GM20000 (cell line): ENCODE results near the gene GJB1.

Experiments
- DNase-seq: peaks from one replicate; pipeline ENCODE4 v3.0.0; 2012; ENCODE audit warnings: low spot score
- TF ChIP-seq, protein P1 (sequence below): IDR thresholded peaks from 2 replicates; pipeline ENCODE4 v1.5.1; 2012; ENCODE audit warnings: mild to moderate bottlenecking, control low read depth; ENCODE audit errors: extremely low read depth, missing control alignments

The GJB1 gene

DNA sequence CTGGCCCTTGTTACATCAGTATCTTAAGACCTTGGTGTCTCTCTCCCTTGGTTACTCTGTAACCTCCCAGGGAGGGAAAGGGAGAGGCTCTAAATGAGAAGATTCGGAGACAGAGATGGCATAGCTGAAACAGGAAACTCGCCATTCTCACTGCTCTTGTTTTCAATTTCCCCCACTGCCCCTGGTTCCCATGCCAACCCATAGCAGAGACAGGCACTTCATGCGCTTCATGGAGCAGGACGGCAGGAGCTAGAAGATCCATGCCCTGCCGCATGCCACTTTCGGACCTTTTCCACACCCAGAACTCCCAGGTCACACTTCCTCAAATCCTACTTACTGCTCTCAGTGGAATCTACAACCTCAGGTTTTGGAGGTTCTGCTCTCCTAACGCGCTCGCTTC is 27.8 kb downstream of the GJB1 start:
- TF ChIP-seq, protein P1, sequence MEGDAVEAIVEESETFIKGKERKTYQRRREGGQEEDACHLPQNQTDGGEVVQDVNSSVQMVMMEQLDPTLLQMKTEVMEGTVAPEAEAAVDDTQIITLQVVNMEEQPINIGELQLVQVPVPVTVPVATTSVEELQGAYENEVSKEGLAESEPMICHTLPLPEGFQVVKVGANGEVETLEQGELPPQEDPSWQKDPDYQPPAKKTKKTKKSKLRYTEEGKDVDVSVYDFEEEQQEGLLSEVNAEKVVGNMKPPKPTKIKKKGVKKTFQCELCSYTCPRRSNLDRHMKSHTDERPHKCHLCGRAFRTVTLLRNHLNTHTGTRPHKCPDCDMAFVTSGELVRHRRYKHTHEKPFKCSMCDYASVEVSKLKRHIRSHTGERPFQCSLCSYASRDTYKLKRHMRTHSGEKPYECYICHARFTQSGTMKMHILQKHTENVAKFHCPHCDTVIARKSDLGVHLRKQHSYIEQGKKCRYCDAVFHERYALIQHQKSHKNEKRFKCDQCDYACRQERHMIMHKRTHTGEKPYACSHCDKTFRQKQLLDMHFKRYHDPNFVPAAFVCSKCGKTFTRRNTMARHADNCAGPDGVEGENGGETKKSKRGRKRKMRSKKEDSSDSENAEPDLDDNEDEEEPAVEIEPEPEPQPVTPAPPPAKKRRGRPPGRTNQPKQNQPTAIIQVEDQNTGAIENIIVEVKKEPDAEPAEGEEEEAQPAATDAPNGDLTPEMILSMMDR: no peak
- DNase-seq: no peak

DNA sequence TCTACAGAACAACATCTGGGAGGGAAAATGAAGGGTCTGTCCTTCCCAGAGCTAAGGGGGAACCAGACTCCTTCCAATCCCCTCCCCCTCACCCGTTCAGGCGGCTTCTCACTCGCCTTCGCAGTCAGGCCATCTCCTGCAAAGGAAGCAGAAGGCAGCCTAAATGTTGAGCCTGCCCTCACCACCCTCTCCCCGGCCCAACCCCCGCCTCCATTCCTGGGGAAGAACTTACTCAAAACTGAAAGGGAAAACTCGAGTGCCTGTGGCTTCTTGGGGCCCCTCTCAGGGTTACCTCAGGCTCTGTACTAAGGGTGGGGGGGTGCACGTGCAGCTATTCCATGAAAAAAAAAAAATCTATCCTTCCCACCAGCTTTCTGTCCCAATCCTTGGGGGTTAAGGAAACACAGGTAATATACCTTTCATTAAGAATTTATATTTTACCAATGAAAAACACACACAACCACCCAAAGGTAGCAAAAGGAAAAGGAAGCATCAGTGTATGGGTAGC is 28.5 kb downstream of the GJB1 start:
- no peak for DNase-seq
- TF ChIP-seq, protein P1: no peak

DNA sequence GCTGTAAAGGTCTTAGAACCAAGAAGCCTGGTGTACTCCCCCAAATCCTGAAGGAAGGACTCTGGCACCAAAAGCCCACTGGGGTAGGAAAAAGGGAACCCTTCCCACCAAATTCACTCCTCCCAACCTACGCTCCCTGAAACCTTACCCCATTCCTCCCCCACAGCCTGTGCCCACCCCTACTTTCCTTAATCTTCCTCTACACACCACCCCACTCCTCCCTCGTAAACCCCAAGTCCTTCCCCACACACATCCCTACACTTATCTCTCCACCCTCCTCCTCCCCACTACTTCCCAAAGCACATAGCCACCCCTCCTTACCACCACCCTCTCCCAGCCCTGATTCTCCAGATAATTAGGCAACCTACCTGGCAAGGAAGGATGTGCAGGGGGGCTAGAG is 29.2 kb downstream of the GJB1 start:
- TF ChIP-seq, protein P1: no peak
- DNase-seq: no peak

DNA sequence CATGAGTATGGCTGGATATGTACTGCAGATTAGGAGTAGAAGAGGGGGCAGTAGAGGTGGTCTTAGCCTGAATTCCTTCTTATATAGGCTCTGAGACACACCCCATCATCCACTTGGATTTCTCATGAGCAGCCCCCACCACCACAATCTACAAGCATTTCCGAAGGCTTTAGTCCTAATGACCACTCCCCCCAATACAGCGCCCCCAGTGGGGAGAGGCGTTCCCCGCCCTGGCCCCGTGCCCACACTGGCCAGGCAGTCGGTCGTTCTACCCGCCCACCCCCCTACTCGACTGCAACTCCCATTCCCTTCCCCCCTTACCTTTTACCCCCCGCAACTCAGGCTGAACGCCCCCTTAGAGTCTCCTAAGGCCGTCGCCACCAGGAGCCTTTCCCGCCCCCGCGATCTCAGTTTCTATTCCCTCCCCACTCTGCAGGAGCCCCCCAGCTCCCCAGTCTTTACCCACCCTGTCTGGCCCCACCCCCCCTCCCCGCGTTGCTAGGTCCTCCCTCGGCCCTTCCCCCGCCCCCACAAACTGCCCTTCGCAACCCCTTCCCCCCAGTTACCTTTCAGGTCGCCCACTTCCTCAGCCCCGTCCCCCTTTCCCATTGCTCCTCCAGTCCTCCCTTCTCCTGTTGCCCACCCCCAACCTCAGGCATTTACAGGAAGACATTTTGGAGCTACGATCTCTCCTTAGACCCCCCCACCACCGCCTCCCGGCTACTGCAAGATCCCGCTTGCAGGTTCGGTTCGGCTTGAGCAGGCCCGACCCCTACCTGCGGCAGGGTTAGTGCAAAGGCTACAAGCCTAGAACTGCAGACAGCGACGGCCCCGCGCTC is 30.4 kb downstream of the GJB1 start:
- DNase-seq: peak; percentile 46

DNA sequence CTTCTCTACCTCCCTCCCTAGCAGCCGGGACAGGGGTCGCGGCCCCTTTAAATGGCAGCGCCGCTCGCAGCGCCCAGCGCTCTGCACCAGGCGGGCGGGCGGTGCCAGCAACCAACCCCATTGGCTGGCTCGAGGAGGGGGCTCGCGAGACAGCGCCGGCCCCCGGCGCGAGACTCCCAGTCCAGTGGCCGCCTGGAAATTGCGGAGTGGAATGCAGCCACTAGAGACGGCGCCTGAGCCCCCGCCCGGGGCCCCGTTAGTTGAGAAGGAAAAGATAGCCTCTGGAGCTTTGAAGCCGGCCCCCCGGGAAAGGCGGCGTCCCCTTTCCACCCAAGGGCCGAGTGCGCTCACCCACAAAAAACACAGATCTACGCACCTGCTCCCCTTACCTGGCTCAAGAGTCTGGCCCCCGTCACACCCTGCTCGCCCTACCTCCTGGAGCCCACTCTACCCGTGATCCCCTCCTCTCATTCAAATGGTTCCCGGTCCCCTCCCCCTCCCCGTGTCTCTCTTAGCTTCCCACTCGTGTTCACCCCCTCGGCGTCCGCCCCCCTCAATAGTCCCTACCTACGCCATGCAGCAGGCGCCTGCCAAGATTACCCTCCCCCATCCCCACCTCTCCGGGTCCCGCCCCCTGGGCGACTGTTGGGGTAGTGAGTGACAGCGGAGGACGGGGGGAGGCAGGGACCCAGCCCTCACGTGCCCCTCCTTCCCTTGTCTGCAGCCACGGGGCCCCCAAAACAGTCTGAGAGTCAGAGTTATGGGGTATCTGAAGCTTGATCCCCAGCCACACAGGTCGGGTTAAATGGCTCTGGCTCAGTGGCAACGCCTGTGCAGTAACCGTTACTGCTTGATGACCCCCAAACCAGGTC is 31.3 kb downstream of the GJB1 start, which contains the start of gene ZMYM3:
ZMYM3 (minus strand) TSS at position 49 of the 872 bp plus-strand sequence. CDS start 885 bp downstream, outside the sequence.
- peak; percentile 85 for DNase-seq
- TF ChIP-seq, protein P1: no peak

More for the DNA sequence above, 30.4 kb downstream of the GJB1 start:
- TF ChIP-seq, protein P1: peak; percentile 22

DNA sequence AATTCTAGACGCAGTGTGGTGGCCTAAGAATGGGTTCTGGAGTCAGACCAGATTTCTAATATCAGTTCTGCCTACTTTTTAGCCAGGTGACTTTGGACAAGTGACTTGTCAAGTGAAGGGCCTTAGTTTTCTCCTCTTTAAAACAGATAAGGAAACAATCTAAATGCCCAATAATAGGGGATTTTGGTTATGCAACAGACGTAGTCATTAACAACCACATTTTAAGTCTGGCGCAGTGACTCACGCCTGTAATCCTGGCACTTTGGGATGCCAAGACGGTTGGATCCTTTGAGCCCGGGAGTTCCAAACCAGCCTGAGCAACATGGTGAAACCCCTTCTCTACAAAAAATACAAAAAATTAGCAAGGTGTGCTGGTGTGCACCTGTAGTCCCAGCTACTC is 33.0 kb downstream of the GJB1 start:
- DNase-seq: no peak
- TF ChIP-seq, protein P1: no peak
